NCI-H2029 (cell line): Measurements from ENCODE around the gene KATNA1.
"Not testable (repeated sequence)": the region's sequence is repeated elsewhere in the genome, so short reads cannot be mapped to it uniquely, and the experiment has no call there.

Experiments
- DNase-seq: peaks from one replicate; lab custom pipeline; 2025; lab: John Stamatoyannopoulos, UW

KATNA1 gene

DNA sequence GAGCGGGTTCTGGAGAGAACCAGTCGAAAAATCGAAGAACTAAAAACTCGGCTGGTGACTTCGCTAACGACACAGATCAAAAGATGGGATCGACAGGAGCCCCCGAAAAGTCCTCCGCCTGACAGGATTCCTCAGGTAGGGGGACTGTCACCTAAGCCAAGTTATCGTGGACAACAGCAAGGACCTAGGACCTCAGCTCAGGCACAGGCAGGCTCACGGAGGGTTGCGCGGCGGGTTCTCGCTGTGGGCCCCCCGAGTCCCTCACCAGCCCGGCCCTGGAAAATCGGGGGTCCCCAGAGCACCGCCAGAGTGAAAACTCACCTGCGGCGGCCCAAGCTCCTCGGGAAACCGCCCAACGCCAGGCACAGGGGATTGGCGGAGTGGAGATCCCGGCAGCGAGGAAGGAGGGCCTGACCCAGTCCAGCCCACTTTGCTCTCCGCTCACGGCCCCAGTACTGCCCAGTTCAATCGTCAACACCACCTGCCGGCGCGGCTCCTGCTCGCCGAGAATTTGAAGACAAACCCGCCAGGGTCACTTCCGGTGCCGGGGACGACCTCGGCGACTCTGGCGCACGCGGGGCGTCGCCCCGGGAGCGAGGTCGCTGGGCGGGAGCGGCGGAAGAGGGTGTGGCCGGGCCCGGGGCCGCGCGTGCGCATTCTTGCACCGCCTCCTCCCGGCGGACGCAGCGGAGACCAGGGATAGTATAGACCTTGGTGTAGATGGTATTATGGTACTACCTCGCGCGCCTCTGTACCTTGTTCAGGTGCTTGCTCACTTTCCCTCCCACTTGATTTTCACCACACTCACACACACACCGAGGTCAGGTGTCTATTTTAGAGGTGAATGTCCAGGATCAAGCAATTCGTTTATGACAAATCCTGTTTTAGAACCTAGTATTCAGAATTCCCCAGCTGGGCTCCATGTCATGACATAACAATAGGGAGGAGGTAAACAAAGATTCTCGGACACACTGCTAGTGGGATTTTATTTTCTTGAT lies at the start of gene KATNA1:
Gene KATNA1 (minus strand): TSS at position 567 of the 998 bp plus-strand sequence. CDS start 10,167 bp downstream, outside the sequence.
- peak; percentile 57 for DNase-seq

DNA sequence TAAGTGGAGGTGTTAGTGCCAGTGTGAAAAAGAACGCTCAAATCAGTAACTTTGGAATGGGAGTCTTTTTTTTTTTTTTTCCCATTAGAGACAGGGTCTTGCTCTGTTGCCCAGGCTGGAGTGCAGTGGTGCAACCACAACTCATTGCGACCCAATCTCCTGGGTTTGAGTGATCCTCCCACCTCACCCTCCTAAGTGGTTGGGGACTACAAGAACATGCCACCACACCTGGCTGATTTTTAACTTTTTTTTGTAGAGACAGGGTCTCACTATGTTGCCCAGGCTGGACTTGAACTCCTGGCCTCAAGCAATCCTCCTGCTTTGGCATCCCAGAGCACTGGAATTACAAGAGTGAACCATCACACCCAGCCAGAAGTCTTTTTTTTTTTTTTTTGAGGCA lies 49.7 kb upstream of the KATNA1 start:
- no peak for DNase-seq

- no peak for DNase-seq
These were observed 48.4 kb upstream of the KATNA1 start for GRCh38 chr6:149696901-149697300.

GRCh38 chr6:149694921-149695320 lies 46.4 kb upstream of the KATNA1 start:
- no peak for DNase-seq

DNA sequence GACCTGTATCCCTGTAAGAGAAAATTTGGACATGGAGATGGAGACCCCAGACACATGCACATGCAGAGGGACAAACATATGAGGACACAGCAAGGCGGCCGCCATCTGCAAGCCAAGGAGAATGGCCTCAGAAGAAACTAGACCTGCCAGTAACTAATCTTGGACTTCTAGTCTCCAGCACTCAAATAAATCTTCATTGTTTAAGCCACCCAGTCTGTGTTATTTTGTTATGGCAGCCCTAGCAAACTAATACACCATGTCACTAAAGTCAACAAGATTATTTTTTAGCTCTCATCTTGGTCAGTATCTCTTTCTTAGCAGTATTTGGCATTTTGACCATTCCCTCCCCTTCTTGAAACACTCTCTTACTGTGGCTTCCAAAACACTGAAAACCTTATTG lies 42.7 kb upstream of the KATNA1 start:
- DNase-seq = no peak

GRCh38 chr6:149686230-149686629 lies 37.7 kb upstream of the KATNA1 start:
- DNase-seq = no peak

GRCh38 chr6:149683256-149683859 lies 34.8 kb upstream of the KATNA1 start:
- DNase-seq = no peak

- DNase-seq = not testable (repeated sequence)
These were observed 33.3 kb upstream of the KATNA1 start for GRCh38 chr6:149681845-149682244.

DNA sequence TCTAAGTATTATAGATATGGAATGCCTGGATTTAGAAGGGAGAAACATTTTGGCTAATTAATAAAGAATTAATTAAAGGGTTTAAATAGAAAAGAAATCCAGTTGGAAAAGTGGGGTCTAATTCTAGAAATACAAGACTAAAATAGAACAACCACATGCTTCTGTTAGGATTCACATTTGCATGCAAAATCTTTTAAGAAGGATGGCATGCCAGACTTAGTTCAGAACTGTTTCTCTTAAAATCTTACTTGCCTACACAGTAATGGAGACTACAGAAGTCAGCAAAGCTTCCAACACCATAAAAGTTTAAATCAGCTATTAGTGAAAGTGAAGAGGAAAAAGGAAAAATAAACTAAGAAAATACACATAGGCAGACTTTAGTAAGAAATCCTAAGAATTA lies 32.7 kb upstream of the KATNA1 start:
- DNase-seq = no peak

- DNase-seq = no peak
These were observed 32.0 kb upstream of the KATNA1 start for GRCh38 chr6:149680503-149680902.

- not testable (repeated sequence) for DNase-seq
These were observed 23.8 kb upstream of the KATNA1 start for GRCh38 chr6:149672265-149672664.

- no peak for DNase-seq
These were observed 11.5 kb upstream of the KATNA1 start for GRCh38 chr6:149660028-149660427.

GRCh38 chr6:149657441-149657840 lies 8.9 kb upstream of the KATNA1 start:
- DNase-seq = no peak

- DNase-seq = no peak
These were observed 2.5 kb upstream of the KATNA1 start for GRCh38 chr6:149651056-149651455.

DNA sequence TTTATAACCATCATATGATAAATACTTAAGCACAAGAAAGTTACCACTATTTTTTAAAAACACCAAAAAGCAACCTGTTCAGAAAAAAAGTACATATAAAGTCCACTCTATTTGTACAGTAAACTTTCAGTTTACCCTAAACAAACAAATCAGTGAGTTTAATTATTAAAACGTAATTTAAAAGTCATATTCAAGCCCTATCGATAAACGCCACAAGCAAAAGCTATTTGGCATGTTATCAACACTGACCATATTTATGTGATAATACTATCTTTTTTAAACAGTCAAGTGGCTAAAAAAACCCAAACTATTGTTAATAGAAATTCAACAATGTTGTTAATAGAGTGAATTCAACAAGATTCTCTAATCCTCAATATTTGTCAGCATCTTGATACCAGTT lies 1.9 kb downstream of the KATNA1 start:
- no peak for DNase-seq

DNA sequence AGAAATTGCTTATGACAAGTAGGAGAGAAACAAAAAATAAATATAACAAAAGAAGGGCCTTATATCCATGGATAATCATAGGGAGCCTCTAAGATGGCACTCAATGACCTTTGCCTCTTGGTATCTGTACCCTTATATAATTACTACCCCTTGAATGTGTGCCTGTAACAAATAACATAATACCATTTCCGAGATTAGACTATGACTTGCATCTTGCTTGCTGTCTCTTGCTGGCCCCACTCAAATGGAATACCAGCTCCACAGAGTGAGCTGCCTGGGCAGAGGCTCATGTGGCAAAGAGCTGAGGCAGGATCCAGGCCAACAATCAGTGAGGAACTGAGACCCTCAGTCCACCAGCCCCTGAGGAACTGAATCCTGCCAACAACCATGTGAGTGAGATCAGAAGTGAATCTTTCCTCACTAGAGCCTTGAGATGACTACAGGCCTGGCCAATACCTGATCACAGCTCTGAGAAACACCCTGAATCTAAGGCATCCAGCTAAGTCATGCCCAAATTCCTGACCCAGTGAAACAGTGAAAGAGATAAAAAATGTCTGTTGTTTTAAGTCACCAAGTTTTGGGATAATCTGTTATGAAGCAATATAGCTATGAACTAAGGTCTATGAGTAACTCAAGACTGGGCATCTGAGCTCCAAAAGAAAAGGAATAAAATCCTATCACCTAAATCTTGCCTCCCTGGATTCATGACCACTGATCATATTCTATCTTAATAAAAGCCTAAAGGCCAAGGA lies 5.5 kb downstream of the KATNA1 start:
- DNase-seq = no peak

DNA sequence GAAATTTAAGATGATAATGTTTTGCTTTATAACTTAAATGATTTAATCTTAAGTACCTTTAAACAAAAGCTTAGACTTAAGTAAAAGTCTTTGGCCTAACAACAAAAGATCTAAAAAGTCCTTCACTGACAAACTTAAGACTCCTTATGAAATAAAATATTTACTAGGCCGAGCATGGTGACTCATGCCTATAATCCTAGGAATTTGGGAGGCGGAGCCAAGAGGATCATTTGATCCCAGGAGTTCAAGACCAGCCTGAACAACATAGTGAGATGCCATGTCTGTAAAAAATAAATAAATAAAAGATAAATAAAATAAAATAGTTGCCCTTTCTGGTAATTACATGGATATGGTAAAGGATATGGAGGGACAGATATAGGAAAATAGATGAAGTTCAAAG lies 12.4 kb downstream of the KATNA1 start:
- DNase-seq = no peak

- DNase-seq = no peak
These were observed 14.2 kb downstream of the KATNA1 start for GRCh38 chr6:149634315-149634714.

DNA sequence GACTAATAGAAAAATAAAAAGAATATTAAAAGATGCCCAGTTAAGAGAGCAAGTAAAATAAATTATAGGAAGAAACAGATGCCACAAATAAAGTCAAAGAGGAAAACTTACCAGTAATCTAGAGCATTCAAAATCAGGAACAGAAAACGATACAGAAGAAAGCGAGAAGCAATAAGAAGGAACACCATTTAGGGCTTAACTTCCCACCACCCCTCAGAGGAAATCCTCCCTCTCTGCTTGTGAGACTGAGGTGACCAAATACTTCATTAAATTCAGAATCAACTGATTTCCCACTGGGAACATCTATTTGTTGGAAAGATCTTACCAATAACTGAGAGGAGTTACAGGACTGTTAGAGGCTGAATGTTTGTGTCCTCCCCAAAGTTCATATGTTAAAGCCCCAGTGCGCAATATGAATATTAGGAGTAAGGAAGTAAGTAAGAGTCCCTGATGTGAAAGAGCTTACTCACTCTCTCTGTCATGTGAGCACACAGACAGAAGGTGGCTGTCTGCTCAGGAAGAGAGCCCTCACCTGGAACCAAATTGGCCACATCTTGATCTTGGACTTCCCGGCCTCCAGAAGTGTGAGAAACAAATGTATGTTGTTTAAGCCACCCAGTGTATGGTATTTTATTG lies 19.5 kb downstream of the KATNA1 start:
- no peak for DNase-seq

DNA sequence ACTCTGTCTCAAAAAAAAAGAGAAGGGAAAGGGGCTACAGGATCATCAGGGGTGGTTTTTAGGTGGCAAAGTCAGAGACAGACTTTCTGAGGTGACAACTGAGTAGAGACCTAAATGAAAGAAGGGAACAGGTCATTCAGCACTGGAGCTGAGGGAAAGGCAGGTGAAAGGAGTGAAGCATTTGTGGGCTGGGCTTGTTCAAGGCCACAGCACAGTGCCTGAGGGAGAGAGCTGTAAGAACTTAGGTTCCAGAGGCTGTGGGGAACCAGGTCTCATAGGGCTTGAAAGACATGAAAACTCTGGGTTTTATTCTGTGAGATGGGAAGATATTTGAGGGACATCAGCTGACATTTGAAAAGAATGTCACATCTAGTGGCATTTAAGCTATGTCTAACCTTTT lies 20.8 kb downstream of the KATNA1 start:
- no peak for DNase-seq

GRCh38 chr6:149615805-149616204 lies 32.7 kb downstream of the KATNA1 start:
- DNase-seq = no peak

DNA sequence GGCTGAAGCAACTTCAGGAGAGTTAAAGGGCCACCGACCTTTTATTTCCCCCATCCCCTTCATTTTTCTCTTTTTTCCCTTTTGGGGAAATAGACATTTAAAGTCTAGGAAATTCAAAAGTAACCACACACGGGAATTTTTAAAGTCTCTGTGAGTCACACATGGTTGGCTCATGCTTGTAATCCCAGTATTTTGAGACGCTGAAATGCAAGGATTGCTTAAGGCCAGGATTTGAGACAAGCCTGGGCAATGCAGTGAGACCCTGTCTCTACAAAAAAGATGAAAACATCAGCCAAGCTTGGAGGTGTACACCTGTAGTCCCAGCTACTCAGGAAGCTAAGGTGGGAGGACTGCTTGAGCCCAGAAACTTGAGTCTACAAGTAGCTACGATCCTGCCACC lies 34.2 kb downstream of the KATNA1 start:
- DNase-seq = no peak
